PC-3 (cell line): ENCODE data around the gene DDX17. TPM values are rescaled to one million over a fixed set of nuclear protein-coding genes. Genes with fewer than 3 reads are reported as not detected.

Source experiments
- ATAC-seq: fragments of 200-7000 bp; cut with Tn5 transposase; 2 replicates; pipeline ENCODE4 v1.9.1; 2020; ENCODE audit warnings: mild to moderate bottlenecking, moderate library complexity
- BruUV-seq: library from RNA; stranded (reverse); fragments of 400-500 nt; replicated peaks from 2 replicates; lab custom pipeline; 2021; lab: Mats Ljungman, UMichigan
- CTCF ChIA-PET: fragments of 300-600 bp; sonication (Branson Sonifier 250); formaldehyde crosslinking; loops from one replicate; lab custom pipeline; 2022; ENCODE audit warnings: antibody characterized with exemption; lab: Charles Lee
- POLR2A ChIA-PET: fragments of 300-600 bp; sonication (Branson Sonifier 250); formaldehyde crosslinking; loops from one replicate; lab custom pipeline; 2022; ENCODE audit warnings: antibody characterized with exemption; ENCODE audit not compliant: unreplicated experiment; lab: Charles Lee
- DNase-seq: peaks from one replicate; pipeline ENCODE4 v3.0.0-alpha.2; 2015
- H2AFZ ChIP-seq: fragments of 300-600 bp; sonication (generic); 2 replicates; pipeline ENCODE4 v1.6.0; 2016; ENCODE audit warnings: antibody characterized with exemption, low read length
- H3F3A ChIP-seq: fragments of 300-600 bp; sonication (generic); one replicate; pipeline ENCODE4 v1.6.0; 2017; ENCODE audit warnings: antibody characterized with exemption, low read length, control low read depth, mild to moderate bottlenecking; ENCODE audit not compliant: unreplicated experiment
- H3K27ac ChIP-seq: fragments of 300-600 bp; sonication (generic); 2 replicates; pipeline ENCODE4 v1.5.1; 2016; ENCODE audit warnings: mild to moderate bottlenecking, low read length
- H3K27me3 ChIP-seq: fragments of 300-600 bp; sonication (generic); 2 replicates; pipeline ENCODE4 v1.6.1; 2016; ENCODE audit warnings: low read length, mixed read lengths
- H3K36me3 ChIP-seq: fragments of 300-600 bp; sonication (generic); 2 replicates; pipeline ENCODE4 v1.6.1; 2016; ENCODE audit warnings: low read depth, mixed run types, low read length, mixed read lengths
- H3K4me1 ChIP-seq: fragments of 300-600 bp; sonication (generic); 2 replicates; pipeline ENCODE4 v1.5.1; 2016; ENCODE audit warnings: low read length; ENCODE audit not compliant: insufficient read depth
- H3K4me2 ChIP-seq: fragments of 300-600 bp; sonication (generic); 2 replicates; pipeline ENCODE4 v1.6.0; 2016; ENCODE audit warnings: low read length
- H3K4me3 ChIP-seq: fragments of 300-600 bp; sonication (generic); 2 replicates; pipeline ENCODE4 v1.5.1; 2016; ENCODE audit warnings: mild to moderate bottlenecking, low read length, mixed read lengths
- H3K79me2 ChIP-seq: fragments of 300-600 bp; sonication (generic); 2 replicates; pipeline ENCODE4 v1.6.1; 2017; ENCODE audit warnings: low read length, mixed read lengths
- H3K9ac ChIP-seq: fragments of 300-600 bp; sonication (generic); 2 replicates; pipeline ENCODE4 v1.6.0; 2016; ENCODE audit warnings: mild to moderate bottlenecking, low read length
- H3K9me2 ChIP-seq: fragments of 300-600 bp; sonication (generic); replicated peaks from 2 replicates; pipeline ENCODE4 v1.6.1; 2016; ENCODE audit warnings: mixed run types, low read length, mixed read lengths
- H3K9me3 ChIP-seq: fragments of 300-600 bp; sonication (generic); 2 replicates; pipeline ENCODE4 v1.6.1; 2016; ENCODE audit warnings: low read length, mixed read lengths
- H4K20me1 ChIP-seq: fragments of 300-600 bp; sonication (generic); 2 replicates; pipeline ENCODE4 v1.6.1; 2016; ENCODE audit warnings: low read length, mixed read lengths
- CTCF ChIP-seq: fragments of 300-600 bp; sonication (generic); conservative IDR thresholded peaks from 2 replicates; pipeline ENCODE4 v1.5.1; 2017; ENCODE audit warnings: antibody characterized with exemption, low read depth, mild to moderate bottlenecking, low read length
- EZH2 ChIP-seq: fragments of 300-600 bp; sonication (generic); IDR thresholded peaks from one replicate; pipeline ENCODE4 v1.6.1; 2017; ENCODE audit warnings: antibody characterized with exemption, mild to moderate bottlenecking, low read length; ENCODE audit not compliant: unreplicated experiment
- EZH2phosphoT487 ChIP-seq: fragments of 300-600 bp; sonication (generic); IDR thresholded peaks from 2 replicates; pipeline ENCODE4 v1.6.1; 2018; ENCODE audit warnings: mild to moderate bottlenecking, antibody characterized with exemption, low read length, borderline replicate concordance
- intact Hi-C: fragments of 100-400 bp; cut with micrococcal nuclease; formaldehyde crosslinking; loops from 2 replicates; pipeline ENCODE4 v1.9.0; 2023
- total RNA-seq: library from RNA; depleted of rRNA; stranded (reverse); fragments of >200 nt; gene quantifications from 2 replicates; pipeline ENCODE4 v1.2.3, GENCODE V29; 2014

DDX17 gene
- total RNA-seq, 1 experiment from 2014 or later = 333 TPM

- peaks cover 10% of the 10 kb centered on the region for H3K27me3 ChIP-seq
- no peaks in the 10 kb centered on the region for H3K9me3 ChIP-seq
- no peaks in the 10 kb centered on the region for H3K79me2 ChIP-seq
- no peaks in the 10 kb centered on the region for H4K20me1 ChIP-seq
- POLR2A ChIA-PET = no interaction called here
- DNase-seq (no peak), ATAC-seq (no peak)
- H3K4me1 ChIP-seq = no peaks in the 10 kb centered on the region
- no peak overlapping the region for H3K27ac ChIP-seq
- no peaks in the 10 kb centered on the region for H3K36me3 ChIP-seq
- H3K4me3 ChIP-seq = no peak overlapping the region
- BruUV-seq = no TSS peak
- H3K9me2 ChIP-seq = no peaks in the 10 kb centered on the region
- no peak overlapping the region for H3K4me2 ChIP-seq
- no peaks in the 10 kb centered on the region for H3F3A ChIP-seq
- CTCF ChIA-PET = no interaction called here
- no peak overlapping the region for H3K9ac ChIP-seq
- TF ChIP-seq CTCF = no peak
- no peak for TF ChIP-seq EZH2phosphoT487
- no peak for TF ChIP-seq EZH2
- intact Hi-C loops = no loop called here
- no peak overlapping the region for H2AFZ ChIP-seq
Measured at GRCh38 chr22:38454353-38455075, 51.6 kb downstream of the DDX17 start.

- H3F3A ChIP-seq = no peaks in the 10 kb centered on the region
- no peaks in the 10 kb centered on the region for H3K79me2 ChIP-seq
- H3K9me2 ChIP-seq = no peaks in the 10 kb centered on the region
- no peaks in the 10 kb centered on the region for H3K9me3 ChIP-seq
- intact Hi-C loops = no loop called here
- CTCF ChIA-PET = no interaction called here
- no peak overlapping the region for H3K27ac ChIP-seq
- no peak overlapping the region for H3K9ac ChIP-seq
- no peak for TF ChIP-seq CTCF
- no peak for TF ChIP-seq EZH2phosphoT487
- TF ChIP-seq EZH2 = no peak
- H3K36me3 ChIP-seq = no peaks in the 10 kb centered on the region
- no TSS peak for BruUV-seq
- DNase-seq = no peak
- POLR2A ChIA-PET = no interaction called here
- H3K4me3 ChIP-seq = no peak overlapping the region
- no peaks in the 10 kb centered on the region for H3K4me1 ChIP-seq
- H2AFZ ChIP-seq = no peak overlapping the region
- no peak for ATAC-seq
- peaks cover 10% of the 10 kb centered on the region for H3K27me3 ChIP-seq
- H3K4me2 ChIP-seq = no peak overlapping the region
- no peaks in the 10 kb centered on the region for H4K20me1 ChIP-seq
Measured at GRCh38 chr22:38453996-38454352, 52.1 kb downstream of the DDX17 start.

GRCh38 chr22:38453066-38453672 lies 52.9 kb downstream of the DDX17 start:
- ATAC-seq (no peak), DNase-seq (no peak)
- Histone ChIP-seq H3K36me3 (no peaks in the 10 kb centered on the region), H3K9me3 (no peaks in the 10 kb centered on the region), H3K4me2 (no peak overlapping the region), H2AFZ (no peak overlapping the region), H3K27ac (no peak overlapping the region), H4K20me1 (no peaks in the 10 kb centered on the region), H3K27me3 (peaks cover 10% of the 10 kb centered on the region), H3K9ac (no peak overlapping the region), H3F3A (no peaks in the 10 kb centered on the region), H3K79me2 (no peaks in the 10 kb centered on the region), H3K4me1 (no peaks in the 10 kb centered on the region), H3K4me3 (no peak overlapping the region), H3K9me2 (no peaks in the 10 kb centered on the region)
- intact Hi-C loops = no loop called here
- ChIA-PET CTCF (no interaction called here), POLR2A (no interaction called here)
- TF ChIP-seq CTCF = no peak
- no peak for TF ChIP-seq EZH2phosphoT487
- no peak for TF ChIP-seq EZH2
- no TSS peak for BruUV-seq
